NCI-H2196 treated with DMSO at 0.1 percent for 48 hours (cell line): Measurements from ENCODE around the gene CLDN22.
"Not testable (repeated sequence)": the region's sequence is repeated elsewhere in the genome, so short reads cannot be mapped to it uniquely, and the experiment has no call there.

ENCODE experiments used
- DNase-seq: peaks from one replicate; lab custom pipeline; 2025; ENCODE audit not compliant: unreplicated experiment; lab: John Stamatoyannopoulos, UW

The CLDN22 gene

DNA sequence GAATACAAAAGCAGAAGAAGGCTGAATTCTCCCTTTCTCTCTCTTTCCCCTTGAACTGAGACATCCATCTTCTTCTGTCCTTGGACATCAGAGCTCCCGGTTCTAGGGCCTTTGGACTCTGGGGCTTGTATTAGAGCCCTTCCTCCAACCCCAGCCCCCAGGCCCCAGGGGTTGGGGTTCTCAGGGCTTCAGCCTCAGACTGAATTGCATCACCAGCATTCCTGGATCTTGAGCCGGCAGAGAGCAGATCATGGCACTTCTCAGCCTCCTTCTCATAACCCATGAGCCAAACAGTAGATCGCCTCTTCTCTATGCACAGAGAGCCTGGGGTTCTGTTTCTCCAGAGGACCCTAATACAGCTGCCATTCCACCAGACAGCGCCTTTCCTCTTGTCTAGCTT lies 27.5 kb upstream of the CLDN22 start:
- no peak for DNase-seq

DNA sequence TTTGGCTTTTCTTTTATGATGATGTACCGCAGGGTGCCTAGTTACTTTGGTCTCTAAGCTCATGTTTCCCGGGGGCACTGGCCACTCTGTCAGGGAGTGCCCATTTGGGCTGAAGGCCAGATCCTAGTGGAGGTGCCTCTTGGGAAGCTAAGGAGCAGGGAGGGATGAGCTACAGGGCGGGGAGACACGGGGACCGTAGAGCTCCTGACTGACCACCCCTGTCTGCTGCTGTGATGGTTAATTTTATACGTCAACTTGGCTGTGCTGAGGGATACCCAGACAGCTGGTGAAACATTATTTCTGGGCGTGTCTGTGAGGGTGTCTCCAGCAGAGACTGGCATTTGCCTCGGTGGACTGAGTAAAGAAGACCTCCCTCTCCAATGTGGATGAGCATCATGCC lies 27.1 kb upstream of the CLDN22 start:
- no peak for DNase-seq

DNA sequence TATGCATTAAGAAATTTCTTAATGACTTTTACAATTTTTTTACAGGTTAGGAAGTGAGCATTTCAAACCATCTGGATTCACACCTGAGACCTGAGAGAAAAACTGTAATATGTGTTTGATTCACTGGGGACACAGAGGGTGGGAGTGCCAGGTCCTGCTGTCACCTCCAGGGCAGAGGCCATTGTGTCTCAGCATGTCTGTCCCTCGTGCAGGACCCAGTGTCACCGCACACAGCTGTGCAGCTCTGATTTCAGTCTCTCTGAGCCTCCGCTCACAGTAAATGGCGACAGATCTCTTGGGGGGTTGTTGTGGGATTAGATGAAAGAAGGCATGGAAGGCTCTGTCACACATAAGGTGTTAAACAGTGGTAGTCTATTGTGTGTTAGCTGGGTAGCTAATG lies 25.2 kb upstream of the CLDN22 start:
- no peak for DNase-seq

DNA sequence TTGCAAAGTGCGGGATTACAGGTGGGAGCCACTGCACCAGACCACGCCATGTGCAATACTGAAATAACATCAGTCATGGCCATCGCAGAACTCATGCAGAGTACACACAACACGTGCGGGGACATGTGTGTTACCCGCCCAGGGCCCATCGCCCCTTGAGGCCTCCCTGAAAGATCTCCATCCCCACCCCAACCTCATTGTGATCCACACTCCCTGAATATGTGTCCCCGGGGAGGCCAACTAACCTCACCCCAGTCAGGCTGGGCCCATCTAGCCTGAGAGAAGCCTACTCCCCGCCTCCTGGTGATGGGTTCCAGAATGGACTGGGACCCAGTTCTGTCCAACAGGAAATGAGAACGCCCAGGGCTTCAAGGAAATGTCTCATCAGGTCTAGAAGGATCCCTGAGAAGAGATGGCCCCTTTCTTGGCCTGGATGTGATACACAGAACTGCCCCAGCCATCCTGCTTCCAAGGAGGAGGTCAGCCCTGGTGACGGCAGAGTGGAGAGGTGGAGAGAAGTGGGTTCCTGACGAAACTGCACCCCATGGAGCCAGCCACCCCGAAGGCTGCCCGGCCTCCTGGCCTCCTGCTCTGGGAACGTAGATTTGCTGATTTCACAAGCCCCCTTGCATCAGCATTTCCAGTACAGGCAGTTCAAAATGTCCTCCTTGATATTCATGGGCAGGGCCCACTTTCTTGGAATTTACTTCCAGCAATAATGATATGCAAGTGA lies 24.6 kb upstream of the CLDN22 start:
- no peak for DNase-seq

DNA sequence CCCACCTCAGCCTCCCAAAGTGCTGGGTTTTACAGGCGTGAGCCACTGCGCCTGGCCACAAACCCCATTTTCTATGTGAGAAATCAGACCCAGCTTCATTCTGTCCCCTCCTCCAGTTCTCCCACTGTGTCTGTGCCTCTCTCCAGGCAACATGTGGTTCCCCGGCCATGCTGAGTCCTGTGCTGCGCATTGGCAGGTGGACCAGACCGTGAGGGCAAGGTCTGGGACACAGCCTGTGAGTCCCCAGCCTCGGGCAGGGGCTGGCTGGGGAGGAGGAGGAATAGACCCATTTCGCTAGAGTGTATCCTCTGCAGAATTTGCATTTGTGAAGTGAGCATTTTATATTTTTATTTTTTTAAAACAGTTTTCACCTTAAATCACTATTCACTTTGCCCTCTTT lies 23.7 kb upstream of the CLDN22 start:
- no peak for DNase-seq

DNA sequence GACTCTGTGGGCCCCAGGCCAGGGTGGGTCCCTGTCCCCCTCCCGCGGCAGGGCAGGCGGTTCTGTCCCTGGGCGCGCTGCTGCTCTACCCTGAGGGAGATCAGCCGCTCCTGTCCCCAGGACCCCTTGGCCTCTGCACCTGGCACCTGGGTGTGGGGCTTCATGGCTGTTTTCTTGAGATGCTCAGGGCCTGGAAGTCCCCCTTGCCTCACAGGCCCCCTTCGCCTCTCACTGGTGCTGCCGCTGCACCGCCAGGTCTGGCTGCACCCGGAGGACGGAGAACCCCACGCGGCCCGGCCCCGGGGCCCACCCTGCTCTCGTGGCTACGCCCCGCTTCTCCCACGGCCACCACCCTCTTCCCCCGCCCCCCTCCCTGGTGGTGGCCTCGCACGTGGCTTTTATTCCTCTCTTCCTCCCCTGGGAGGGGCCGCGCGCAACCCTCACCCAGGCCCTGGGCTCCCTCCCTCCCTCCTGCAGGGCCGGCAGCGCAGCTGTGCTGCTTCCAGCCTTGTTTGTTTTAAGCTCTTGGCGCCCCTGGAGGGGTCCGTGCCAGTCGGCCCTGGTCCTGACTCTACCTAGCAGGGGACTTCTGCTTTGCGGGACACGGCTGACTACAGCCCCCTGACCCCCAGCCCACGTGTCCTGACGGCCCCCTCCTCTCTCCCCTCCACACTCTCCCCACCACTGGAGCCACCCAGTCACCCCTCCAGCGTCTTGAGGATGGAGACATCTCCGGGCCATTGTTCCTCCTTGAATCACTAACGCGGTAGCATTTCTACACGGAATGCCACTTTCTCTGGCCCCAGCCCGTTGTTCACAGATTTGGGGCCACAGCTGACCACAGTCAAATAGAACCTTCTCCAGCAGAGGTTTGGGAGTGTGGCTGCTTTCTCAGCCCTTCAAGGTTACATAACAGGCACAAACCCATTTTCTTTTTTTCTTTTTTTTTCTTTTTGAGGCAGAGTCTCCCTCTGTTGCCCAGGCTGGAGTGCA lies 22.8 kb upstream of the CLDN22 start:
- DNase-seq, result no peak

DNA sequence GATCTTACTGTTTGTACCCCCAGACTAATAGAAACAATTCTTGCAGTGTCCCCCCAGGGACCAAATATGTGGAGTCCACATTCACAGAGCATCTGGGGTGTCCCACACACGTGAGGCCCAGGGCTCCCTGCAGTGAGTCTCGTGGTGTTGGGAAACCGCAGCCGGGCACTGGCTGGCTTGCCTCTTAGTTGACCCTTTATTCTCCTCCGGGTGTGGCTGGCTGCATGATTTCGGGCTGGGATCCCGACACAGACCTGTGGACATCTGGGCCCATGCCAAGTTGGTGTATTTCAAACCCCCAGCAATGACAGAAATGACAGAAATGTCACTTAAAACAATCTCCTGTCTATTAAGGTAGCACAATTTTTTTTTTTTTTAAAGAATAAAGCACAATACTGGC lies 17.8 kb upstream of the CLDN22 start:
- DNase-seq, result no peak

DNA sequence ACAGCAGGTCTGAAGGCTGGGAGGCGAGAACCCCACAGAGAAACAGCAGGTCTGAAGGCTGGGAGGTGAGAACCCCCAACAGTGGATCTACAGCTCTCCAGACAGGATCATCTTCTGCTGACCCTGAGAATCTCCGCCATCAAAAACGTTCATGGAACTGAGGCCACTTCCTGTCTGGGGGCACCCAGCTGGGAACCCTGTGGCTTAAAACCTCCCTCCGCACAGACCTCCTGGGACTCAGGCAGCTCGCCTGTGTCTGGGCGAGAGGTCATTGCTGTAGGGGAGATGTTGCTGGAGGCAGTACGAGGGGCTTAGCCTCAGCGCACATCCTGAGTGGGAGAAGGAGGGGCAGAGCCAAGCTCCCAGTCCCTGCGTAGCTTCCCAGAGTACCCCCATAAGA lies 17.3 kb upstream of the CLDN22 start:
- DNase-seq, result no peak

DNA sequence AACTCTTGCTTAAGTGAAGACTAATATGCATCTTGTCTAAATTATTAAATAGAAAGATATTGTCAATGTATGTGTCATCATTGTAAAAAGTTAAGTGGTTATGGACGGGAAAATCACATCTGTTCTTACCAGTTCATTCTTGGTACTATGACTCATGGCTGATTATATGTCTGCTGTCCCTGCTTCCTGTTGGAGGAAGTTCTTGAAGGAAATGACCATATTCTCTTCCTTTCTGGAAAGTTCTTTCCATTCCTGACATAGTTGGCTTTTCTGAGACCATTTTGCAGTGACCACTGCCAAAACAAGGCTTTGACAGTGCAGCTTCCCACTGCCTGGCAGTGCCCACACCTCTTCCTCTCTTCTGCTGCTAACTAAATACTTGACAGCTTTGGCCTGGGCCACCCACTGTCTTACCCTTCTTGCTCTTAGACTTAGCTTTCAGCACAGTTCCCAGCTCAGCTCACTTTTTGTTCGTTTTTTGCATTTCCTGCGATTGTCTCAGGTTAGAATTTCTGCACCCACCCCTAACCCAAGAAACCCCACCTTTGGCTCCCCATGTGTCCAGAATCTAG lies 15.4 kb upstream of the CLDN22 start:
- no peak for DNase-seq

DNA sequence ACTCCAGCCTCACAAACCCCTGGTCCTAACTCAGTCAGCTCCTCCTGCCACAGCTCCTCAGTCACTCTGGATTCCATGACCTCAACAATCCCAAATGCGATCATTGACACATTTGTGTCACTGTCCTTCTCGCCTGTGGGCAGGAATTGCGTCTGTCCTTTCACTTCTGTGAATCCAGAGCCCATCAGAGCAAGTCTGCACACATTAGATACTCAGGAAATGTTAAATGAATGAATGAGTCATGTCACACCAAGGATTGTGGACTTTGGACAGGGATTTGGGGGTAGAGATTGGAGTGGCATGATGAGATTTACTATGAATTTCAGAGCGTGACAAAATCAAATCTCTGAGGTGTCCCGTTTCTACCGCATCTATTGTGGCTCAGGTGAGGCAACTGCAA lies 13.9 kb upstream of the CLDN22 start:
- DNase-seq, result no peak

DNA sequence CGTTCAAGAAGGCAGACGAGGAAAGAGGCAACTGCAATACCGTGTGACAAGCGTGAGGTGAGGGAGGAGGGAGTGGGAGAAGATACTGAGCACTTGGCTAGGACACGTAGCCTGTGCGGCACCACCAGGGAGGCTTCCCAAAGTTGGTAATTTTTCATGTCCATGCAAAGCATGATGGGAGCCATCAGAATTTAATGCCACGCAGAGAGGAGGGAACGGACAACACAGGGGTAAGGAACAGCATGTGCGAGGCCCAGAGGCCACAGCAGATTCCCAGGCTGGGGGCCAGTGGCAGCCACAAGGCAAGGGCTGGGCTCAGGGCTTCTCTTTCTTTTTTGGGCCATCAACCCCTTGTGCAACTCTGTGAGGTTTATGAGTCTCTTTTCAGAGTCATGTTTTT lies 13.1 kb upstream of the CLDN22 start:
- DNase-seq, result no peak

DNA sequence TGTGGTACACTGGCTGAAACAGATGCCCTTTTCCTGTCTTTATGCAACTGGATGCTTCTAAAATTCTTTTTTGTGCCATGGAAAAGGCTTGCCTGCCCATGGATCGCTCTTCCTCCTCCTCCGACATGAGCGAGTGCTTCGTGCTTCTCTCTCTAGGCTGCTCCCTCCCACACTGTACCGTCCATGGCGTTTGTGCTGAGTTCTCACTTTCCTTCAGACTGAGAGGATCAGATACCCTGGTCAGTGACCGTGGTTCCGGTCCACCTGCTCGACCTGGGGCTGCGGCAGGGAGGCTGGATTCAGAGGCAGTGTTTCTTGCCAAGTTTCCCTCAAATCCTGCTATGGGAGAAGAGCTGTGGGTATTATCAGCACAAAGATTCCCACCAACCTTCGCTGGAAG lies 12.4 kb upstream of the CLDN22 start:
- DNase-seq, result no peak

DNA sequence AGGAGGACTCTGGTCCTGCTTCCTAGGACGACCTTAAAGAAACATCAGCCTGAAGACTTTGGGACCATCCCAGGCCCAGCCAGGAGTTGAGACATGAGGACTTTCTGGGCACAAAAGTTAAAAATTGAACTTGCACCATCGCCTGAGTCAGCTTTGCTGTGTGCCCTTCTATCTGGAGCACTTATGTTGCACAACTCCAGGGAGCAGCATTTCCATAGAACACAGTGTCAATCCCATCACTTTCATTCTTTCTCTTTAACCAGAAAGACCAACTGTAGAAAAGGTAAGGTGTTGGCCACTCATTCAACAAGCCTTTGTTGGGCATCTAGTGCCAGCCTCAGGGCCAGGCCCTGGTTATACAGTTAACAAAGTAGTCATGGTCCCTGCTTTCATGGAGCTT lies 10.8 kb upstream of the CLDN22 start:
- no peak for DNase-seq

DNA sequence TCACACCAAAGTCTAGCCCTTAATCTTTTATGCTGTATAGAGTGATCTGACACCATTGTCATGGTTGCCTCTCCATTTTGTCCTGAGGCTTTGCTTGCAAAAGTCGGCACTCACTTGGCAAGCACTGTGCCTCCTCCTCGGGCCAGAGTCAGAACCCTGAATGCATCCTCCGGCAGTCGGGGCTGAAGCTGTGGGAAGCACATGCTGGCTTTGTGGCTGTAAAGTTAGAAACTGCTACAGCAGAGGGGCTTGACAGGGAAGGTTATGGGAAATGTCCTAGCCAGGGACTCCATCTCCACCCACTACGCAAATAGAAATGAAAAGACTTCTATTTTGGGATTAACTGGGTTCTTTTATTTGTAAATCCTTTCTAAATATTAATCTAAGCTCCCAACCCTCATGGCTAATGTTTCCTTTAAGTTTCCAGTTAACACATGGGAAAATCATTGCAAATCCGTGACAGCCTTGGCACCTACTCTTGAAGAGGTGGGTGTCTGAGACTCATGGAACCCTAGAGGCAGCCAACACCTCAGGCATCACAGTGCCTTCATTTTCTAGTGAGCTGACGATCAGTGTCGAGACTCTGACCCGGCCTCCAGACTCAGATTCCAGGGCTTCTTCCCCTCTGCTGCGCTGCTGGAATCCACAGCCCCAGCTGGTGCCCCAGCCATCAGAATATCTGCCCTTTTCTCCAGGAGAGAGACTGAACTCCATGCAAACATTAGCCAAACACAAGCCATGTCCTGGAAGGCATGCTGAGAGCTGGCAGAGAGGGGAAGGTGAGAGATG lies 10.1 kb upstream of the CLDN22 start:
- DNase-seq, result no peak

DNA sequence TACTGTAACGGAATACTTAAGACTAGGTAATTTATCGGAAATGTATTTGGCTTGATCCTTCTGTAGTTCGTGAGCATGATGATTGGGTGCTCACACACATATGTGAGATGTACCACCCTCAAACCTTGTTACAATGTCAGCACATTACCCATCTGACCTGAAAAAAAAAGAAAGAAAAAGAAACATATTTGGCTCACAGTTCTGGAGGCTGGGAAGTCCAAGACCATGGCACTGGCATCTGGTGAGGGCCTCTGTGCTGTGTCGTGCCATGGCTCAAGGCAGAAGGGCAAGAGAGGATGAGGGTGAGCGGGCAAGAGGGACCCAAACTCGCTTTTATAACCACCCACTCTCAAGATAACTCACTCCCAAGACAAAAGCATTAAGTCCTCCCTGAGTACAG lies 9.2 kb upstream of the CLDN22 start:
- no peak for DNase-seq

DNA sequence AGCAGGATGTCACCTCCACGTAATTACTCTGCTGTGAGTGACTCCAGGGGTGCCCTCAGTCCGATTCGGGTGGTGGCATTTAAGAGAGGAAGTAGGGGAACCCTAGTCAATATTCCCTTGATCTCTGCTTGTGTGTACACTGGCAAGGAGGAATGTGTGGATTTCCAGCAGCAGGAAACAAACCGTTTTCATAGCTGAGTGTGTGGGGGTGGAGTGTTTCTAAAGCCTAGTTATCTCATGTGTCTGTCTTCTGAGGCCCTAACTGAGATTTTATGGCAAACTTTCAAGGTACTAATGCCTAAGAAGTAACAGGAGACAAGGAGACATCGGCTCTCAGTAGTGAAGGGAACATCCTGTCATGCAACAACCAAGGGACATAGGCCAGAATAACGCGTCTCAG lies 8.8 kb upstream of the CLDN22 start:
- no peak for DNase-seq

DNA sequence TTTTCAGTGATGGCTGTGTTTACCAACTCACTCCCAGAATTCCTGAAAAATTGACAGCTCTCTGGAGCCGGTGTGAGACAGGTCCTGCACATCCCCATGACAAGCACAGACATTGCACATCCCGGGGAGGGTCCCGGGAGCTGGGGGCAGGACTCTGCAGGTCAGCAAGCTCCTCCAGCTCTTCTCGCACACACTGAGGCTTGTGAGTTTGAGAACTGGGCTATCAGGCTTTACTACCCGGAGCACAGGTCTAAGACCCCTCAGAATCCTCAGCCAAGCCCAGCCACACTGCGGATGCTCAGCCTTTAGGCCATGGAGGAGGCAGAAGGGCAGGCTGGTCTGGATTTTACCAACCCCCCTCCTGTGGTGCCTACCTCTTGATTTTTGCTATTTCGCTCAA lies 7.8 kb upstream of the CLDN22 start:
- no peak for DNase-seq

DNA sequence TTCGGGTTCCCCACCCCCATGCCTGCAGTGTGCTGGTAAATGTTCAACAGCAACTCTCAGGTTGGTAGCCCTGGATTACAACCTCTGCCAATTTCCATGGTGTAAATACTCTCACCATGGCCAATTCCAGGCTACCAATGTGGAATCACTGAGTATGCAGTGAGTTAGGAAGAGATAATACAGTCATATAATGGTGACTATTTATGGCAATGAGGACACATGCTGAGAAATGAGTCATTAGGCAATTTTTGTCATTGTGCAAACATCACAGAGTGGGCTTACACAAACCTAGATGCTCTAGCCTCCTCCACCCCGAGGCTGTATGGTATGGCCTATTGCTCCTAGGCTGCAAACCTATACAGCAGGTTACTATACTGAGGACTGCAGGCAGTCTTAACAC lies 6.8 kb upstream of the CLDN22 start:
- DNase-seq, result no peak

DNA sequence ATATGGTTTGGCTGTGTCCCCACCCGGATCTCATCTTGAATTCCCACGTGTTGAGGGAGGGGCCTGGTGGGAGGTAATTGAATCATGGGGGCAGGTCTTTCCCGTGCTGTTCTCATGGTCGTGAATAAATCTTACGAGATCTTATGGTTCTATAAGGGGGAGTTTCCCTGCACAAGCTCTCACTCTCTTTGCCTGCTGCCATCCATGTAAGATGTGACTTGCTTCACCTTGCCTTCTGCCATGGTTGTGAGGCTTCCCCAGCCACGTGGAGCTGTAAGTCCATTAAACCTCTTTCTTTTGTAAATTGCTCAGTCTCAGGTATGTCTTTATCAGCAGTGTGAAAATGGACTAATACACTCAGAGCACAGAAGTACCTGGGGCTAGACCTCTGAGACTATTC lies 6.3 kb upstream of the CLDN22 start:
- DNase-seq, result not testable (repeated sequence)

DNA sequence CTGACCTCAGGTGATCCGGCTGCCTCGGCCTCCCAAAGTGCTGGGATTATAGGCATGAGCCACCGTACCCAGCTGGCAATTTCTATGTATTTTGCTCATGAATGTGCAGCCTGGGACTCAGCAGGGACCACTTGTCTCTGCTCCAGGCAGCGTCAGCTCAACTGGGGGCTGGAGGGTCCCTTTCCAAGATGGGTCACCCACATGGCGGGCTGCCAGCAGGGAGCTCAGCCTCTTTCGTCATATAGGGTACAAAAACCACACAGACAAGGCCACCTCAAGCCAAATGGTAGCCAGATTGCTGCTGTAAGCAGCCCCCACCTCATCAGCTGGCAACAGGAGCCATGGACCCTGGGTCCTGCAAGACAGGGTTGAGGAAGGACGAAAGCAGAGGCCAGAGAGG lies 4.5 kb upstream of the CLDN22 start:
- DNase-seq, result no peak

DNA sequence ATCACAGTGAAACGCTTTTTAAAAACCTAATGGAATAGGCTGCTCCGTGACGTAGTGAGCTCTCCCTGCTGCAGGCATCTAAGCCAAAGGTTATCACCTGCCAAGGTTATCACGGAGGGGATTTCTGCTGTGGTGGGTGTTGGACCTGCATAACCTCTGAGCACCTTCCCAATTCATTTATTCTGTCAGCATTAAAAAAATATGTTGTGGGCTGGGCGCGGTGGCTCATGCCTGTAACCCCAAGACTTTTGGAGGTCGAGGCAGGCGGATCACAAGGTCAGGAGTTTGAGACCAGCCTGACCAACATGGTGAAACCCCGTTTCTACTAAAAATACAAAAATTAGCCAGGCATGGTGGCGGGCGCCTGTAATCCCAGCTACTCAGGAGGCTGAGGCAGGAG lies 4.0 kb upstream of the CLDN22 start:
- not testable (repeated sequence) for DNase-seq
